ENCODE results near the gene DTX3.

DNA sequence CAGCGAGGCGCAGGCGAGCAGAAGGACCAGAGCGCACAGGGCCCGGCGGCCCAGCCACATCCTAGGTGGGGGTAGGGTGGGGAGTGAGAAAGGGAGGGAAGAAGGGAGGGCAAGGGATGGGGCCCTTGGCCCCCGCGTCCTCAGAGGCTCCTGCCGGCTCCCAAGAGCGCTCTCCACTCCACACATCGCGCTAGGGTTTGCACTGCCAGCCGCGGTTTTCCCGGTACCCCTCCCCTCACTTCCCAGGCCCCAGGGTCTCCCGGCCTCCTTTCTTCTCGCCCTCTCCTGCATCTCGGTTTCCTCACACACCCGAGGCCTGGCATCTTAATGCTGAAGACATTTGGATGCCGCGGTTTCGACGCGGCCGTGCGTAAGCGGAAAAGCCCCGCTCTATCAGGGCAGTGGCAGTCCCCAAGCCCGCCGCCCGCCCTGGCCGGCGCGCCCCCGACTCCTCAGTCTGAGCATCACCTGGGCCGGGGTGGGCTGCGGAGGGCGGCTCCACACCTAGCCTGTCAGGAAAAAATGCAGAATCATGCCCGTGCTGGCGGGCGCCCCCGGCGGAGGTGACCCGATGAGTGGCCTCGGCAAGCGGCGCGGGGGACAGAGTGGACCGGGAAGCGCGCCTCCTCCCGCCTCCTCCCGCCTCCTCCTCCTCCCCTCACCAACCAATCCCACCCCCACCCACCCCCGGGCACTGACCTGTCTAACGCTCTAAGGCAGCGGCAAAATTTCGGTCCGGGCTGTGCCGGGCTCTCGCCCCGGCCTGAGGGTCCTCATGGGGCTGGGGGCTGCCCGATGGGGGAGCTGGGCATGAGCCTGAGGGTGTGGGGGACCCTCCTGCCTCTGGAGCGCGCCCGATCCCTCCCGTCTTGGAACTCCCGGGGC is 27.7 kb downstream of the DTX3 start:
- TF ChIP-seq JAZF1 (CRISPR knock-in tag; IDR thresholded peaks at IDR 0.05): no peak
- TF ChIP-seq, protein P1, sequence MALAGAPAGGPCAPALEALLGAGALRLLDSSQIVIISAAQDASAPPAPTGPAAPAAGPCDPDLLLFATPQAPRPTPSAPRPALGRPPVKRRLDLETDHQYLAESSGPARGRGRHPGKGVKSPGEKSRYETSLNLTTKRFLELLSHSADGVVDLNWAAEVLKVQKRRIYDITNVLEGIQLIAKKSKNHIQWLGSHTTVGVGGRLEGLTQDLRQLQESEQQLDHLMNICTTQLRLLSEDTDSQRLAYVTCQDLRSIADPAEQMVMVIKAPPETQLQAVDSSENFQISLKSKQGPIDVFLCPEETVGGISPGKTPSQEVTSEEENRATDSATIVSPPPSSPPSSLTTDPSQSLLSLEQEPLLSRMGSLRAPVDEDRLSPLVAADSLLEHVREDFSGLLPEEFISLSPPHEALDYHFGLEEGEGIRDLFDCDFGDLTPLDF (CRISPR knock-in tag; IDR thresholded peaks at IDR 0.05): no peak
- TF ChIP-seq, protein P2, sequence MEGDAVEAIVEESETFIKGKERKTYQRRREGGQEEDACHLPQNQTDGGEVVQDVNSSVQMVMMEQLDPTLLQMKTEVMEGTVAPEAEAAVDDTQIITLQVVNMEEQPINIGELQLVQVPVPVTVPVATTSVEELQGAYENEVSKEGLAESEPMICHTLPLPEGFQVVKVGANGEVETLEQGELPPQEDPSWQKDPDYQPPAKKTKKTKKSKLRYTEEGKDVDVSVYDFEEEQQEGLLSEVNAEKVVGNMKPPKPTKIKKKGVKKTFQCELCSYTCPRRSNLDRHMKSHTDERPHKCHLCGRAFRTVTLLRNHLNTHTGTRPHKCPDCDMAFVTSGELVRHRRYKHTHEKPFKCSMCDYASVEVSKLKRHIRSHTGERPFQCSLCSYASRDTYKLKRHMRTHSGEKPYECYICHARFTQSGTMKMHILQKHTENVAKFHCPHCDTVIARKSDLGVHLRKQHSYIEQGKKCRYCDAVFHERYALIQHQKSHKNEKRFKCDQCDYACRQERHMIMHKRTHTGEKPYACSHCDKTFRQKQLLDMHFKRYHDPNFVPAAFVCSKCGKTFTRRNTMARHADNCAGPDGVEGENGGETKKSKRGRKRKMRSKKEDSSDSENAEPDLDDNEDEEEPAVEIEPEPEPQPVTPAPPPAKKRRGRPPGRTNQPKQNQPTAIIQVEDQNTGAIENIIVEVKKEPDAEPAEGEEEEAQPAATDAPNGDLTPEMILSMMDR (IDR thresholded peaks at IDR 0.05): no peak
- TF ChIP-seq ZNF263 (CRISPR knock-in tag; IDR thresholded peaks at IDR 0.05; ENCODE audit: low read depth): no peak
- no peak for TF ChIP-seq NR1H2 (CRISPR knock-in tag; IDR thresholded peaks at IDR 0.05)
- TF ChIP-seq, protein P3, sequence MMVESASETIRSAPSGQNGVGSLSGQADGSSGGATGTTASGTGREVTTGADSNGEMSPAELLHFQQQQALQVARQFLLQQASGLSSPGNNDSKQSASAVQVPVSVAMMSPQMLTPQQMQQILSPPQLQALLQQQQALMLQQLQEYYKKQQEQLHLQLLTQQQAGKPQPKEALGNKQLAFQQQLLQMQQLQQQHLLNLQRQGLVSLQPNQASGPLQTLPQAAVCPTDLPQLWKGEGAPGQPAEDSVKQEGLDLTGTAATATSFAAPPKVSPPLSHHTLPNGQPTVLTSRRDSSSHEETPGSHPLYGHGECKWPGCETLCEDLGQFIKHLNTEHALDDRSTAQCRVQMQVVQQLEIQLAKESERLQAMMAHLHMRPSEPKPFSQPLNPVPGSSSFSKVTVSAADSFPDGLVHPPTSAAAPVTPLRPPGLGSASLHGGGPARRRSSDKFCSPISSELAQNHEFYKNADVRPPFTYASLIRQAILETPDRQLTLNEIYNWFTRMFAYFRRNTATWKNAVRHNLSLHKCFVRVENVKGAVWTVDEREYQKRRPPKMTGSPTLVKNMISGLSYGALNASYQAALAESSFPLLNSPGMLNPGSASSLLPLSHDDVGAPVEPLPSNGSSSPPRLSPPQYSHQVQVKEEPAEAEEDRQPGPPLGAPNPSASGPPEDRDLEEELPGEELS (CRISPR knock-in tag; IDR thresholded peaks at IDR 0.05): no peak
- no peak for TF ChIP-seq ELF4 (CRISPR knock-in tag; IDR thresholded peaks at IDR 0.05; ENCODE audit: low read depth)
- TF ChIP-seq NR2C2 (CRISPR knock-in tag; IDR thresholded peaks at IDR 0.05): no peak
